Inflammatory macrophage (primary cell): ENCODE results near the gene EFCAB6.

ENCODE experiments used
- DNase-seq, 2 donors: peaks; one replicate each; pipeline ENCODE4 v3.0.0-alpha.2; 2020 to 2022

Gene EFCAB6

GRCh38 chr22:43497956-43498855 is 313.9 kb downstream of the EFCAB6 start:
- no peak for DNase-seq

DNA sequence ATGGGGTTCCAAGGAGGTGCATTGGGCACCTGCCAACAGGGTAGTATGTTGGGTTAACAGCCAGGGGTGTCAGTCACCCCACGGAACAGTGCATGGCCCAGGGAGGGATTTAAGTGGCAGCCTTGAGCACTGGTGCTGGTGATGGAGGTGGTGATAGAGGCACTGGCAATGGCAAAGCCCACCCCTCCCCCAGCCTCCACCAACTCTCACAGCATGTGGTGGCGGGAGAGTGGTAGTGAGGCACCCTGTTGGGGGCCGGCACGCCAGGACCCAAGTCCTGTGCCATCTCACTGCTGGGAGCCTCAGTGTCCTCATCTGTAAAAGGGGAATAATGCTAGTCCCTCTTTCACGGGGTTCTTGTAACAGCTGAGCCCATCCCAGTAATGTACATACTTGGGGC is 318.8 kb downstream of the EFCAB6 start:
- DNase-seq: no peak

GRCh38 chr22:43491737-43492136 is 320.4 kb downstream of the EFCAB6 start:
- no peak for DNase-seq

DNA sequence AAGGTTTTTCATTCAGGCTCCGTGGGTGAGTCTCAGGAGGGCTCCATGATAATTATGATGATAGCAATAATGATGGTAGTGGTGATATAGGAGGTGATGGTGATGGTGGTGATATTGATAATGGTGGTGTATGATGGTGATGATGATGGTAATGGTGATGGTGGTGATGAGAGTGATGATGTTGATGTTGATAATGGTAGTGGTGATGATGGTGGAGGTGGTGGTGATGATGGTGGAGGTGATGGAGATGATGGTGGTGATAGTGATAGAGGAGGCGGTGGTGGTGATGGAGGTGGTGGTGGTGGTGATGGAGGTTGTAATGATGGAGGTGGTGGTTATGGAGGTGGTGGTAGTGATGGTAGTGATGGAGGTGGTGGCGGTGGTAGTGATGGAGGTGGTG is 320.9 kb downstream of the EFCAB6 start:
- DNase-seq: no peak

- no peak for DNase-seq
Measured at GRCh38 chr22:43490311-43490710, 321.8 kb downstream of the EFCAB6 start.

GRCh38 chr22:43488937-43489336 is 323.2 kb downstream of the EFCAB6 start:
- DNase-seq: no peak

GRCh38 chr22:43488031-43488866 is 323.9 kb downstream of the EFCAB6 start:
- DNase-seq: no peak

GRCh38 chr22:43487311-43488030 is 324.6 kb downstream of the EFCAB6 start:
- DNase-seq: no peak

DNA sequence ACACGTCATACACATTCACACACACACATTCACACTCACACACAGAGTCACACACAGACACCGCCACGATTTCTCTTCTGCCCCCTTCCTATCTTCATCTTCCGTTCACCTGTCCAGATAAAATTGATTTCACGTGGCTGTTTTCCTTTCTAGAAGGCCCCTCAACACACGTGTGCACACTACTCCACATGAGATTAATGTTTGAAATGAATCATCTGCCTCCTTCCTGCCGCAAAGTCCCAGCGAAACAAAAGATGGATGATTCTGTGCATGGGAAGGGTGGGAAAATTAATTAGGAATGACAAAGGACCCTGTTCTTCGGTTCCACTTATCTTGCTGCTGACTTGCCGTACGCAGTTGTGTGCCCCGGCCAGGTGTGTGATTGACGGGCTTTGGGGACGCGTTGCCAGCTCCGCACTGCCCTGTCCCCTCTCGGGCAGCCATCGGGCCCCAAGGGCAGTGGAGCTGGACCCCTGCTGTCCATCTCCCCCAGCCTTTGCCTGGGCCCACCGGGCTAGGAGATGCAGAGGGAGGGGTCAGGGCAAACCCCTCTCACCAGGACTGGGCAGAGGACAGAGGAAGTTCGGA is 326.5 kb downstream of the EFCAB6 start:
- no peak for DNase-seq

DNA sequence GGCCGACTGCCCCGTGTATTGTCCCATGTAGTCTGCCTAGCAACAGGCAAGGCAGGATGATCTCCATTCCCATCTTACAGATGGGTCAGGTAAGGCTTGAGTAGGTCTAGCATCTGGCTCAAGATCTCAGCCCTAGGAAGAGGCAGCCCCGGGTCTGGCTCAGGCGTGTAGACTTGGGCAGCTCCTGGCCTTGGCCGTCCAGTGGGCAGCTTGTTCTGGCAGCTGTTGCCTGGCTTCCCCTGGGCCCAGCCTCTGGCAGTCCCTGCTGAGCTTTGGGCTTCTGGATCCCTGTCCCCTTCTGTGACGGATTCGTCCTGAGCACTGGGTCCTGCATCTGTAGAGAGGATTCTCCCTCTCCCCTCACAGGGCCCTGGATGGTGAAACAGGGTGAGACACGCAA is 327.9 kb downstream of the EFCAB6 start:
- DNase-seq: no peak

DNA sequence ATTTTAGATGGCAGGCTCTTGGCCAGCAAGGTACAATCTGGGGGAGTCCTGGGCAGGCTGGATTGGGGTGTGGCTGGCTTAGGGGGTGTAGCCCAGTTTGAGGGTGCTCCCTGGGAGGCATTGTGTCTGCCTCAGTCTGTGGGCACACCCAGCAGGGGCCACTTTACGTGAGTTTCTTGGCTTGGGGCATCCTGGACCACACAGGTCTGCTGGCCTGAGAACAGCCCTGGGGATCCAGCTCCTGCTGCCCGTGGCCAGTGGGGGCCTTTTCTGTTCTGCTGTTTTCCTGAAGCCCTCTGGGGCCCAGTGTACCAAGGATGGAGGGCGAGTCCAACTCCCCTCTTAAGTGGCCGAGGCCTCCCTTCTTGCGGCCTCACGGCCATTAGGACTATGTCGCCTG is 328.4 kb downstream of the EFCAB6 start:
- no peak for DNase-seq

DNA sequence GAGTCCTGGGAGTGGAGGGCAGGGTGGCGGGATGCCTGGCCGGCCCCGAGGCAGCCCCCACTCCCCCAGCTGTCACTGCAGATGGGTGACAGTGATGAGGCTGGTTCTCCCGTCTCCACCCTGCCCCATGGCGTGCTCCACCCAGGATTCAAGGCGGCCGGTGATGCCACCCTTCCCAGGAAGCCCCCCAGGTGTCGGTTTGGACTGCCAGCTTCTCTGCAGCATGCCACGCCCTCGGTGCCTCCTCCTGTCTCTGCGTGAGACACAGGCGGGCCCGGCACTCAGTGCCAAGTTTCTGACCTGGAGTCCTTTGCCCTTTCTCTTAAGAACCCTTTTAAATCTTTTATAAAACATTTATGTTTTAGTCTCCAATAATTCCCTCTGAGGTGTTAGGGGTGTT is 328.8 kb downstream of the EFCAB6 start:
- DNase-seq: no peak

DNA sequence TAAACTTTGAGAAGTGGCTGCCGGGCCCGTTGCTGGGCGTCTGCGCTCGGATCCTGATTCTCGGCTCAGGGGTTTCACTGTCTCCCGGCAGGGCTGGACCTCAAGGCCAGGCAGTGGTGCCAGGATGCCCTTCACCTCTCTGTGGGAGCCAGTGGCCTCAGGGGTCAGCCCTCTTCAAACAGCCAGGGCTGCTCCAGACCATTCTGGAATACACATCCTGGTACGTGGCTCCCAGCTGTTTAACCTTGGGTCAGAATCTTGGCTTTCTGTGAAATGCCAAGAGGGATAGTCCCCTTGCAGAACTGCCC is 329.8 kb downstream of the EFCAB6 start:
- DNase-seq: no peak

DNA sequence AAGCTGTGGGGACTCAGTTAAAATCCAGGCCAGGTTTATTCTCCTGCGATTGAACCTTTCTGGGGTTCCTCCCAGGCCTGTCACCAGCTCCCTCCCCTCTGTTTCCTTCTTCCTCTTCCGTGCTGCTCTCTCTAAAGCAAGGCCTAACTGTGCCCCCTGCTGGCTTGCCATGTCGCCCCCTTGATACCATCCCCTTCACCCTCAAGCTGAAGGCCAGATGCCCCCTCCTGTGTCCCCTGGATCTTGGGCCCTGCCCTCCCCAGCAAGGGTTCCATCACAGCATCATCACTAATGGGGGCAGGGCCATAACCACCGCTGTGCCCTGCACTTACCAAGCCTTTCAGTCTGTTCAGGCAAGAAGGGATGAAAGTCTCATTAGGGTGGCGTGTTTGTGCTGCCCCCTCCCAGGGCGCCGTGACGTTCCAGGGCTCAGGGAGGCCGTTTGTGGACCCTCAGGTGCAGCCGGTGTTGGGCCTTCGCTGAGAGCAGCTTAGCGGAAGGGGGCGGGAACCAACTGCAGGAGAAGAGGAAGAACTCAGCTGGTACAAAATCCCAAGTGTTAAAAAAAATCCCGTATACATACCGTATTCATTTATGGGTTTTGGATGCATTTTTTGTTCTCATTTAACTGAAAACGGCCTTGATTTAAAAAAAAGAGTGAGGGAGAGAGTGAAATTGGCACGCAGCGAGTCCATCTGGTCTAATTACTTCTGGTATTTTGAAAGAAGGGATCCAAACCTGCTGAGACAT is 330.4 kb downstream of the EFCAB6 start:
- peak; percentile 30 to 42 for DNase-seq

GRCh38 chr22:43479962-43480361 is 332.1 kb downstream of the EFCAB6 start:
- peak in 1 of 2 donors; percentile 32 for DNase-seq

GRCh38 chr22:43479301-43479950 is 332.7 kb downstream of the EFCAB6 start:
- peak; percentile 1 to 8 for DNase-seq
